COLO668 (cell line): ENCODE measurements around the gene GNG2.

Experiments
- DNase-seq: peaks from one replicate; lab custom pipeline; 2025; ENCODE audit not compliant: unreplicated experiment; lab: John Stamatoyannopoulos, UW

Gene GNG2

DNA sequence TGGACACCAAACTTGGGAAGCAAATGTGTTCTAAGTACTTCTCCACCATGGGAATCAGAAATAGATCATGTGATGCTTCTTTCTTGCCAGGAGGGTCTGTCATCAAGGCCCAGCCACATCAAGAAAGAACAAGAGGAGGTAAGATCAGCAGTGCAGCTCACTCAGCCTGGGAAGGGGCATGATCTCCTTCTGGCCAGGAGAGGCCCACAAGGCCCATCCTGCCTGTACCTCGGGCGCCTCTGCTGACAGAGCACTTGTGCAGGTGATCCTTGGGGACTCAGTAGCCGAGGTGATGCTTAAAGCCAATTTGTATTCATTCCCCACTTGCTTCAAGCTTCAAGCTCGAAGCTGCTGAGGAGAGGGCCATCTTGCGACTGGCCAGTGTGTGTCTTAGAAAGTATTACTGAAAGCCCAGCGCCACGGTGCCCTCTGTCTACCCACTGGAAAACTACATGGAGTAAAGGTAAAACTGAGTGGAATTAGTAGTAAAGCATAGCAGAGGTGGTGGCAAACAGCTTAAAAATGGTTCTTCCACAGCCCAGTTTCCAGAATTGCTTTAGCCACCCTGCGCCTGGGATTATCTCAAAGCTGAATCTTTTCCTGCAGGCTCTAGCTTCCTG is 155.1 kb downstream of the GNG2 start:
- DNase-seq = peak; percentile 17

DNA sequence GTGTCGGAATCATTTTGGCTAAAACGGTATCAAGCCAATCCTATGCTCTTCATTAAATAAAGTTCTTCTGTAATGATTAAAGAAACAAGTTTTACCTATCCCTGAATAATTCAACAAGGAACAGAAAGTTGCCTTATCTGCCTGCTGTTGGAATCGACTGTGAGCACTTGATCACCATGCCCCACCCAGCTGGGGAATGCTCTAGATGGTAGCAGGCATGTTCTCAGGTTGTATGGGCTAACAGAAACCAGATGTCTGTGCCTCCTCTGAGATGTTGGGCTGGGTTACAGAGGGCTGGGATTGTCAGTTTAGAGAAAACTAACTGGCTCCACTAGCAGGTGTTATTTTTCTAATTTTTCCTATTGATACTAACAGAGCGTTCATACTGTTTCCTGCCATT is 157.8 kb downstream of the GNG2 start:
- DNase-seq = no peak

DNA sequence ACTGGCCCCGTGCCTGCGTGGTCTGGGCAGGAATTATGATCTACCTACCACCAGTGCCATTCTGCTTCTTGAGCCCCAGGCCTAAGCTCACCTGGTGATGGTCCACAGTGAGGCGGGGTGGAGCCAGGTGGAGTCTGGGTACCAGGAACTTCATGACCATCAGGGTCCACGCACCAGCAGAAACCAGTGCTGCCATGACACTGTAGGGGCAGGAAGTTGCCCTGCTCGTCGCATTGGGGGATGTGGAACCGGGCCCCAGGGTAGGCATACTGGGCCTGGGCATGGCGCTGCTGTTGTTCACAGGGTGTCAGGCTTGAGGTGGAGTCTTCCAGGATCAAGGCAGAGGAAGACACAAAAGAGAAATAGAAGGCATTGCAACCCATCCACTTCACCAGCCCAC is 158.6 kb downstream of the GNG2 start:
- no peak for DNase-seq
